Nephron progenitor cell (in vitro differentiated cells): ENCODE data around the gene ARHGEF7.

Experiments used
- DNase-seq: peaks from one replicate; pipeline ENCODE4 v3.0.0; 2021
- H3K27ac Mint-ChIP-seq: 2 replicates; pipeline ENCODE4 v1.8.0; 2021; ENCODE audit warnings: mild to moderate bottlenecking, moderate library complexity, mixed read lengths
- H3K27me3 Mint-ChIP-seq: 2 replicates; pipeline ENCODE4 v1.8.0; 2021; ENCODE audit warnings: mild to moderate bottlenecking, low read depth, mixed read lengths; ENCODE audit not compliant: poor library complexity
- H3K36me3 Mint-ChIP-seq: 2 replicates; pipeline ENCODE4 v1.8.0; 2021; ENCODE audit warnings: low read depth, mixed read lengths
- H3K4me1 Mint-ChIP-seq: 2 replicates; pipeline ENCODE4 v1.8.0; 2021; ENCODE audit warnings: mixed read lengths
- H3K4me3 Mint-ChIP-seq: 2 replicates; pipeline ENCODE4 v1.8.0; 2021; ENCODE audit warnings: mild to moderate bottlenecking, moderate library complexity, mixed read lengths
- H3K9me3 Mint-ChIP-seq: 2 replicates; pipeline ENCODE4 v1.8.0; 2021; ENCODE audit warnings: mild to moderate bottlenecking, moderate library complexity, mixed read lengths
- TF ChIP-seq, protein P1 (sequence below): fragments of 200-600 bp; sonication (generic); IDR thresholded peaks from 2 replicates; pipeline ENCODE4 v1.5.0; 2021; ENCODE audit warnings: antibody characterized with exemption

Gene ARHGEF7

DNA sequence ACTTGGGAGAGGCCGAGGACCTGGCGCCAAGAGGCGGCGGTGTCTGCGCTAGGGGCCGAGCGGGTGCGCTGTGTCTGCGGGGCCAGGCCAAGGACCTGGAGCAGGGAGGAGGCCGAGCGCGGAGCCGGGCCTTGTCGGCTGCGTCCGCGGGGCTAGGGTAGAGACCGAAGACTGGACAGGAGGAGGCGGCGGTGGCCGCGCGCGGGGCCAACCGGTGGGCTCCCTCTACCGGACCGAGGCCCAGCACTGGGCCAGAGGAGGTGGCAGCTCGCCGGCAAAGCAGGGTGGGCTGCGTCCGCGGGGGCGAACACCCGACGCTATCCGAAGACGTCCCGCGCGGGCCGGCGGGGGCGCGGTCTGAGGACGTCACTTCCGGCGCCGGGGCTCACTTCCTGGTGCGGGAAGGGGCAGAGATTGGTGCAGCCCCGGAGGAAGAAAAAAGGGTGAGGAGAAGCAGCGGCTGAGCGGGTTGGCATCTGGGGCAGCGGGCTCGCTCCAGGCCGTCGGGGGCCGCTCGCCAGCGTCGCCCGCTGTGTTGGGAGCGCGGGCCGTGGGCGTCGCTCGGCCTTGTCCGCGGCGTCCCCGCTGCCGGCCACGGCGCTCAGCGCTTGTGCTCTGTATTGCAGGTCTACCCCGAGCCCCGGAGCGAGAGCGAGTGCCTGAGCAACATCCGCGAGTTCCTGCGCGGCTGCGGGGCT is 38.3 kb downstream of the ARHGEF7 start:
- Mint-ChIP-seq H3K4me1 (peaks cover 28% of the 10 kb centered on the region), H3K36me3 (peaks cover 5% of the 10 kb centered on the region), H3K9me3 (no peaks in the 10 kb centered on the region), H3K27me3 (peaks cover 29% of the 10 kb centered on the region), H3K4me3 (peak overlapping the region; percentile 90), H3K27ac (peak overlapping the region; percentile 99)
- DNase-seq, result peak; percentile 96
- TF ChIP-seq, protein P1, sequence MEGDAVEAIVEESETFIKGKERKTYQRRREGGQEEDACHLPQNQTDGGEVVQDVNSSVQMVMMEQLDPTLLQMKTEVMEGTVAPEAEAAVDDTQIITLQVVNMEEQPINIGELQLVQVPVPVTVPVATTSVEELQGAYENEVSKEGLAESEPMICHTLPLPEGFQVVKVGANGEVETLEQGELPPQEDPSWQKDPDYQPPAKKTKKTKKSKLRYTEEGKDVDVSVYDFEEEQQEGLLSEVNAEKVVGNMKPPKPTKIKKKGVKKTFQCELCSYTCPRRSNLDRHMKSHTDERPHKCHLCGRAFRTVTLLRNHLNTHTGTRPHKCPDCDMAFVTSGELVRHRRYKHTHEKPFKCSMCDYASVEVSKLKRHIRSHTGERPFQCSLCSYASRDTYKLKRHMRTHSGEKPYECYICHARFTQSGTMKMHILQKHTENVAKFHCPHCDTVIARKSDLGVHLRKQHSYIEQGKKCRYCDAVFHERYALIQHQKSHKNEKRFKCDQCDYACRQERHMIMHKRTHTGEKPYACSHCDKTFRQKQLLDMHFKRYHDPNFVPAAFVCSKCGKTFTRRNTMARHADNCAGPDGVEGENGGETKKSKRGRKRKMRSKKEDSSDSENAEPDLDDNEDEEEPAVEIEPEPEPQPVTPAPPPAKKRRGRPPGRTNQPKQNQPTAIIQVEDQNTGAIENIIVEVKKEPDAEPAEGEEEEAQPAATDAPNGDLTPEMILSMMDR, result no peak

DNA sequence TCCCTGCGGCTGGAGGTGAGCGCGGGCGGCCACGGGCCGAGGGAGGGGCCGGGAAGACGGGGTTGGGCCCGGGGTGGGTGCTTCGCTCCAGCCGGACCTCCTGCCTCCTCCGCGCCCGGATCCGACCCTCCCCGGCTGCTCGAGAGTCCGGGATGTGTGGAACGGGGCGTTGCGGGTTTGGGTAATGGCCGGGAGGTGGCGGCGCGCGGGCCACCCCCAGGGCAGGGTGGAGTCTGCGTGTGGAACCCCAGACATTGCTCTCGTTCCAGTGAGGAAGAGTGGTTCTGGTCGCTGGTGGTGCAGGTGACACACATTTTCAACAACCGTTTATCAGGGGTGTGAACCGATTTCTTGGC is 38.8 kb downstream of the ARHGEF7 start:
- Mint-ChIP-seq H3K4me3 (peak overlapping the region; percentile 90), H3K27ac (peak overlapping the region; percentile 90), H3K9me3 (no peaks in the 10 kb centered on the region), H3K36me3 (peaks cover 8% of the 10 kb centered on the region), H3K4me1 (peaks cover 28% of the 10 kb centered on the region), H3K27me3 (peaks cover 25% of the 10 kb centered on the region)
- peak; percentile 71 for DNase-seq
- TF ChIP-seq, protein P1, result no peak

DNA sequence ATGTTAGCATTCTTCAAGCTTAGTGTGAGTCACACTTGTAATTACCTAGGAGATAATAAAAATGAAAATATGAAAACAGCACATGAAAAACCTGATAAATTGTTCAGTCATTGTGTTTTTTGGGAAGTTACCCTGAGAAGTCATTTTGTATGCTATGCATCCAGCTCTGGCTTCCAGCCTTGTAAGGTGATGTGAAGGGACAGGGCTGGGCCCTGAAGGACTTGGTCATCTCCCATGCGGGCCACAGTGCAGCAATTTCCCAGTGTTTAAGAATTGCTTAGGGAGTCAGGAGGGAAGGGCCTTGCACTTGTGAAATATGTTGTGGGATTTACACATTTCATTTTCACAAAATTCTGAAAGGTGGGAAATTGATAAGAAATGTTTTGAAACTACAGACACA is 41.3 kb downstream of the ARHGEF7 start:
- no peak for DNase-seq
- Mint-ChIP-seq H3K9me3 (no peaks in the 10 kb centered on the region), H3K4me1 (peaks cover 28% of the 10 kb centered on the region), H3K27me3 (peaks cover under 1% of the 10 kb centered on the region), H3K36me3 (peaks cover 32% of the 10 kb centered on the region), H3K4me3 (no peak overlapping the region), H3K27ac (no peak overlapping the region)
- TF ChIP-seq, protein P1, result no peak

DNA sequence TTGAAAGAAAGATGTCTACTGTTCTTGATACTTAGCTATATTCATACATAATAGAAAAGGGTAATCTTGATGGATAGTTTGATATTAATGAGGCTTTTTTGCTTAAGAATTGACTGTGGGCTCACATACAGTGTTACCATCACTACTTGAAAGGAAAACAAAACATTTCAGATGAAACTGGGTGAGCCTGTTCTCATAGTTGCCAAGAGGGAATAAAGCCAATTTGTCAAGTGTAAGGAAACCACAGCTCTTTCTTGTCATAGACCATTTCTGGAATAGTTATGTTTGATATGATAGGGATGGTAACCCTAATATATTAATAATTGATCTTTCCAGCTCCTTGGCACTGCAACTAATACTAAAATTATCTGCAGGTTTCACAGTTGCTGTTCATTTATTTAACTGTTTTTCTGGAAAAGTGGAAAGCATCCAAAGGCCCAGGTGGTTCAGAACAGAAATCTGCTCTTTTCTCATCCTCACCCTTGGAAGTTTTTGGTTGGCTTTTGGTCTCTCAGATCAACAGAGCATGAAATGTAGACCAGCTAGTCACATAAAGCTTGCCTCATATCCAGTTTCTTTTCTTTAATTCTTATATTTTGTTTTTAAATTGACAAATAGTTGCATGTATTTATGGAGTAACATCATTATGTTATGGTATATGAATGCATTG is 43.2 kb downstream of the ARHGEF7 start:
- Mint-ChIP-seq H3K4me3 (no peak overlapping the region), H3K9me3 (no peaks in the 10 kb centered on the region), H3K27me3 (no peaks in the 10 kb centered on the region), H3K36me3 (peaks cover 32% of the 10 kb centered on the region), H3K4me1 (peaks cover 14% of the 10 kb centered on the region), H3K27ac (no peak overlapping the region)
- DNase-seq, result no peak
- TF ChIP-seq, protein P1, result no peak

DNA sequence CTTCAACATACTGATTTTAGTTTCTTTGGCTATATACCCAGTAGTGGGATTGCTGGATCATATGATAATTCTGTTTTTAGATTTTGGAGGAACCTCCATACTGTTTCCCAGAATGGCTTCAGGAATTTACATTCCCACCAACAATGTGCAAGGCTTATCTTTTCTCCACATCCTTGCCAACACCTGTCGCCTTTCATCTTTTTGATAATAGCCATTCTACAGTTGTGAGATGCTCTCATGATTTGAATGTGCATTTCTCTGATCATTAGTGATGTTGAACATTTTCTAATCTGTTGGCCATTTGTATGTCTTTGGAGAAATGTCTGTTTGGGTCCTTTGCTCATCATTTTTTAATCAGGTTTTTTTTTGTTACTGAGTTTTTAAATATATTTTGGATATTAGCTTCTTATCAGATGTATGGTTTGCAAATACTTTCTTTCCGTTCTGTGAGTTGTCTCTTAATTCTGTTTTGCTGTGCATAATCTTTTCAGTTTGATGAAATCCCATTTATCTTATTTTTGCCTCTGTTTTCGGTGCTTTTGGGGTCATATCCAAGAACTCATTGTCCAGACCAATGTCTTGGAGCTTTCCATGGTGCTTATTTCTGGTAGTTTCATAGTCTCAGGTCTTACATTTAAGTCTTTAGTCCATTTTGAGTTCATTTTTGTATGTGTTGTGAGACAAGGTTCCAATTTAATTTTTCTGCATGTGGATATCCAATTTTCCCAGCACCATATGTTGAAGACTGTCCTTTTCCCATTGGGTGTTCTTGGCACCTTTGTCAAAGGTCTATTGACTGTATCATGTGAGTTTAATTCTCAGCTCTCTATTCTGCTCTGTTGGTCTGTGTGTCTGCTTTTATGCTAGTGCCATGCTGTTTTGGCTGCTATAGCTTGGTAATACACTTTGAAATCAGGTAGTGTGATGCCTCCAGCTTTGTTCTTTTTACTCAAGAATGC is 44.5 kb downstream of the ARHGEF7 start:
- no peak for DNase-seq
- H3K27ac Mint-ChIP-seq, result no peak overlapping the region

More for the DNA sequence above, 44.5 kb downstream of the ARHGEF7 start:
- Mint-ChIP-seq H3K9me3 (no peaks in the 10 kb centered on the region), H3K4me3 (no peak overlapping the region), H3K36me3 (peaks cover 35% of the 10 kb centered on the region), H3K27me3 (no peaks in the 10 kb centered on the region), H3K4me1 (peaks cover 8% of the 10 kb centered on the region)
- TF ChIP-seq, protein P1, result no peak
